Retinal pigment epithelial cell (primary cell): Measurements from ENCODE around the gene NTN1.

Source experiments
- DNase-seq: peaks from one replicate; pipeline ENCODE4 v3.0.0-alpha.2; 2010; ENCODE audit warnings: low read depth
- H3K4me3 ChIP-seq: 2 replicates; pipeline ENCODE4 v1.5.1; 2011; ENCODE audit warnings: mild to moderate bottlenecking, low read length, control low read depth, moderate library complexity
- CTCF ChIP-seq: conservative IDR thresholded peaks from 2 replicates; pipeline ENCODE4 v1.5.1; 2011; ENCODE audit warnings: low read depth, low read length, control low read depth, inconsistent platforms

NTN1 gene

GRCh38 chr17:9238340-9239245, 217.3 kb downstream of the NTN1 start:
- H3K4me3 ChIP-seq, result no peak overlapping the region
- DNase-seq, result no peak
- TF ChIP-seq CTCF, result no peak

GRCh38 chr17:9239246-9239792, 218.0 kb downstream of the NTN1 start:
- no peak for DNase-seq
- no peak for TF ChIP-seq CTCF

GRCh38 chr17:9239793-9240658, 218.7 kb downstream of the NTN1 start:
- DNase-seq, result no peak
- TF ChIP-seq CTCF, result no peak
- peak overlapping the region; percentile 28 for H3K4me3 ChIP-seq

More at GRCh38 chr17:9239246-9239792, 218.0 kb downstream of the NTN1 start:
- H3K4me3 ChIP-seq, result peak overlapping the region; percentile 28

GRCh38 chr17:9240659-9241370, 219.5 kb downstream of the NTN1 start:
- no peak for TF ChIP-seq CTCF
- H3K4me3 ChIP-seq, result peak overlapping the region; percentile 20
- no peak for DNase-seq

- TF ChIP-seq CTCF, result no peak
- no peak for DNase-seq
- H3K4me3 ChIP-seq, result no peak overlapping the region
These were observed 220.0 kb downstream of the NTN1 start for GRCh38 chr17:9241371-9241712.

GRCh38 chr17:9241774-9242496, 220.6 kb downstream of the NTN1 start:
- no peak overlapping the region for H3K4me3 ChIP-seq
- no peak for TF ChIP-seq CTCF
- DNase-seq, result no peak
